HCT116 (cell line): ENCODE data around the gene RAG1. TPM values are rescaled to one million over a fixed set of nuclear protein-coding genes. Genes with fewer than 3 reads are reported as not detected.

Experiments
- ATAC-seq: fragments of 200-7000 bp; cut with Tn5 transposase; 2 replicates; pipeline ENCODE4 v1.9.1; 2020; ENCODE audit warnings: mild to moderate bottlenecking, moderate library complexity
- BruUV-seq: library from RNA; stranded (reverse); fragments of 400-500 nt; replicated peaks from 2 replicates; lab custom pipeline; 2021; lab: Mats Ljungman, UMichigan
- CTCF ChIA-PET: fragments of 300-600 bp; sonication (Branson Sonifier 250); formaldehyde crosslinking; loops from one replicate; lab custom pipeline; 2021; ENCODE audit warnings: antibody characterized with exemption; lab: Charles Lee
- POLR2A ChIA-PET: fragments of 300-600, 350-600 bp; sonication (Branson Sonifier 250); formaldehyde crosslinking; loops from one replicate; lab custom pipeline; 2021; ENCODE audit warnings: antibody characterized with exemption; lab: Charles Lee
- RAD21 ChIA-PET, 2 experiments: fragments of 300-600 bp; sonication (Branson Sonifier 250); formaldehyde crosslinking; loops; one replicate each; lab custom pipeline; 2023; ENCODE audit warnings: low total read pairs in 2 of 2; ENCODE audit not compliant: uncharacterized antibody in 2 of 2, unreplicated experiment in 2 of 2, low non-redundant PET in 1 of 2; lab: Charles Lee
- DNase-seq: peaks from one replicate; pipeline ENCODE4 v3.0.0-alpha.2; 2010; ENCODE audit warnings: low read depth, low spot score
- H2AFZ ChIP-seq: fragments of 200-600 bp; shearing (Covaris generic), sonication (generic); 2 replicates; pipeline ENCODE4 v1.6.1; 2017; ENCODE audit warnings: low read depth, mixed run types, mixed read lengths, antibody characterized with exemption, low read length; ENCODE audit not compliant: poor library complexity, severe bottlenecking
- H3K27ac ChIP-seq: 2 replicates; pipeline ENCODE4 v1.5.1; 2012; ENCODE audit warnings: low read depth, low read length
- H3K27me3 ChIP-seq: fragments of 200-600 bp; sonication (generic); 2 replicates; pipeline ENCODE4 v1.6.1; 2016; ENCODE audit warnings: mixed run types, low read length, mixed read lengths; ENCODE audit not compliant: insufficient read depth
- H3K36me3 ChIP-seq, 2 experiments: fragments of 200-500 bp in 1 of 2; fragments of 200-600 bp in 1 of 2; sonication (Bioruptor generic) in 1 of 2; sonication (generic) in 1 of 2; 2 replicates each; pipeline versions ENCODE4 v1.5.1 to v1.6.1; 2014 to 2016; ENCODE audit warnings: low read length in 2 of 2, inconsistent platforms in 1 of 2, mixed read lengths in 1 of 2, mixed run types in 1 of 2; ENCODE audit not compliant: insufficient read depth in 2 of 2, control insufficient read depth in 1 of 2
- H3K4me1 ChIP-seq, 2 experiments: fragments of 200-600 bp in 1 of 2; sonication (generic) in 1 of 2; 2 replicates each; pipeline versions ENCODE4 v1.5.1 to v1.6.1; 2012 to 2017; ENCODE audit warnings: low read length in 2 of 2, inconsistent platforms in 1 of 2, mild to moderate bottlenecking in 1 of 2, mixed read lengths in 1 of 2, mixed run types in 1 of 2, moderate library complexity in 1 of 2; ENCODE audit not compliant: insufficient read depth in 2 of 2, control insufficient read depth in 1 of 2
- H3K4me2 ChIP-seq: fragments of 200-600 bp; sonication (generic); 2 replicates; pipeline ENCODE4 v1.6.1; 2017; ENCODE audit warnings: mixed run types, low read length, mixed read lengths
- H3K4me3 ChIP-seq, 2 experiments: fragments of 200-600 bp in 1 of 2; sonication (generic) in 1 of 2; replicated peaks in 1 of 2; 2 replicates each; pipeline ENCODE4 v1.5.1; 2011 to 2016; ENCODE audit warnings: low read length in 2 of 2, control low read depth in 1 of 2, low read depth in 1 of 2, mild to moderate bottlenecking in 1 of 2, mixed read lengths in 1 of 2, mixed run types in 1 of 2
- H3K79me2 ChIP-seq: fragments of 200-600 bp; sonication (generic); 2 replicates; pipeline ENCODE4 v1.6.1; 2017; ENCODE audit warnings: mild to moderate bottlenecking, mixed run types, low read length, moderate library complexity, mixed read lengths; ENCODE audit not compliant: insufficient read depth
- H3K9ac ChIP-seq: fragments of 200-600 bp; sonication (generic); 2 replicates; pipeline ENCODE4 v1.6.1; 2016; ENCODE audit warnings: low read length, mixed read lengths
- H3K9me2 ChIP-seq: fragments of 200-600 bp; sonication (generic), shearing (Covaris generic); 2 replicates; pipeline ENCODE4 v1.6.1; 2017; ENCODE audit warnings: mixed run types, mild to moderate bottlenecking, moderate library complexity; ENCODE audit not compliant: insufficient read depth
- H3K9me3 ChIP-seq, 2 experiments: fragments of 200-500 bp in 1 of 2; fragments of 200-600 bp in 1 of 2; sonication (Bioruptor generic) in 1 of 2; sonication (generic) in 1 of 2; 2 replicates each; pipeline ENCODE4 v1.6.1; 2014 to 2017; ENCODE audit warnings: low read length in 2 of 2, mixed read lengths in 2 of 2, inconsistent platforms in 1 of 2, low read depth in 1 of 2, mild to moderate bottlenecking in 1 of 2, mixed run types in 1 of 2, moderate library complexity in 1 of 2; ENCODE audit not compliant: control insufficient read depth in 1 of 2, insufficient read depth in 1 of 2
- H4K20me1 ChIP-seq: fragments of 200-600 bp; sonication (generic), shearing (Covaris generic); 2 replicates; pipeline ENCODE4 v1.6.1; 2017; ENCODE audit warnings: mixed run types, mild to moderate bottlenecking, moderate library complexity; ENCODE audit not compliant: insufficient read depth
- CBX3 ChIP-seq: IDR thresholded peaks from 2 replicates; pipeline ENCODE4 v1.6.1; 2012; ENCODE audit warnings: low read depth
- CEBPB ChIP-seq: IDR thresholded peaks from 2 replicates; pipeline ENCODE4 v1.6.1; 2012; ENCODE audit warnings: low read depth
- EGR1 ChIP-seq: IDR thresholded peaks from 2 replicates; pipeline ENCODE4 v1.6.1; 2012; ENCODE audit warnings: low read depth
- ELF1 ChIP-seq: IDR thresholded peaks from 2 replicates; pipeline ENCODE4 v1.6.1; 2012; ENCODE audit warnings: low read depth, borderline replicate concordance
- EZH2 ChIP-seq: fragments of 200-600 bp; sonication (generic); IDR thresholded peaks from 2 replicates; pipeline ENCODE4 v1.6.1; 2017; ENCODE audit warnings: antibody characterized with exemption, mixed run types
- EZH2phosphoT487 ChIP-seq: fragments of 200-600 bp; IDR thresholded peaks from 2 replicates; pipeline ENCODE4 v1.6.1; 2018; ENCODE audit warnings: antibody characterized with exemption, borderline replicate concordance
- FOSL1 ChIP-seq: IDR thresholded peaks from 2 replicates; pipeline ENCODE4 v1.6.1; 2012; ENCODE audit warnings: low read depth
- JUND ChIP-seq: IDR thresholded peaks from 2 replicates; pipeline ENCODE4 v1.6.1; 2012
- POLR2A ChIP-seq: IDR thresholded peaks from 2 replicates; pipeline ENCODE4 v1.7.0; 2011; ENCODE audit warnings: borderline replicate concordance; ENCODE audit not compliant: insufficient read depth, insufficient read length; ENCODE audit errors: extremely low read depth
- POLR2AphosphoS5 ChIP-seq: IDR thresholded peaks from 2 replicates; pipeline ENCODE4 v1.6.1; 2011; ENCODE audit warnings: mild to moderate bottlenecking, low read depth, low read length, moderate library complexity
- SP1 ChIP-seq: IDR thresholded peaks from 2 replicates; pipeline ENCODE4 v1.6.1; 2012; ENCODE audit warnings: low read depth
- SRF ChIP-seq: IDR thresholded peaks from 2 replicates; pipeline ENCODE4 v1.6.1; 2012; ENCODE audit warnings: low read depth
- YY1 ChIP-seq: IDR thresholded peaks from 2 replicates; pipeline ENCODE4 v1.6.1; 2011; ENCODE audit warnings: low read length, low read depth, moderate library complexity, mild to moderate bottlenecking; ENCODE audit not compliant: insufficient replicate concordance; ENCODE audit errors: extremely low read depth
- ZFX ChIP-seq: fragments of 450-650 bp; IDR thresholded peaks from 2 replicates; pipeline ENCODE4 v1.6.1; 2017
- intact Hi-C: fragments of 100-400 bp; cut with micrococcal nuclease; formaldehyde crosslinking; loops from 2 replicates; pipeline ENCODE4 v1.10.0; 2022
- total RNA-seq: library from RNA; stranded (reverse); gene quantifications from one replicate; pipeline ENCODE4 v1.2.1, GENCODE V29; 2021; ENCODE audit not compliant: unreplicated experiment
- TF ChIP-seq, protein P1 (sequence below): IDR thresholded peaks from 2 replicates; pipeline ENCODE4 v1.6.1; 2012

RAG1 gene
- total RNA-seq, 1 experiment from 2014 or later: 0.54 TPM

- Histone ChIP-seq H3K4me2 (no peak overlapping the region), H3K27me3 (no peaks in the 10 kb centered on the region), H3K9me3 (no peaks in the 10 kb centered on the region), H3K79me2 (no peaks in the 10 kb centered on the region), H3K27ac (no peak overlapping the region), H4K20me1 (no peaks in the 10 kb centered on the region), H2AFZ (no peak overlapping the region), H3K9me2 (no peaks in the 10 kb centered on the region), H3K4me3 (no peak overlapping the region), H3K4me1 (no peaks in the 10 kb centered on the region), H3K36me3 (no peaks in the 10 kb centered on the region), H3K9ac (no peak overlapping the region)
- TF ChIP-seq ELF1: no peak
- no peak for TF ChIP-seq ZFX
- TF ChIP-seq JUND: no peak
- TF ChIP-seq SRF: no peak
- TF ChIP-seq YY1: no peak
- no peak for TF ChIP-seq EZH2phosphoT487
- no peak for TF ChIP-seq POLR2A
- ChIA-PET POLR2A (no interaction called here), RAD21 (no interaction called here), CTCF (interaction anchor here (1.1 kb wide), 1 partner anchor 119 kb away, joined by 3 read pairs; no protein-coding TSS in a partner anchor)
- ATAC-seq (no peak), DNase-seq (no peak)
- intact Hi-C loops: loop anchor here (10.0 kb wide), 1 partner anchor 333 kb away; the partner anchor contains the start of gene PRR5L
- no TSS peak for BruUV-seq
These were observed 60.3 kb downstream of the RAG1 start for GRCh38 chr11:36628141-36628540.

GRCh38 chr11:36628765-36629244, 61.0 kb downstream of the RAG1 start:
- RAD21 ChIA-PET: no interaction called here

More at GRCh38 chr11:36628765-36629244, 61.0 kb downstream of the RAG1 start:
- Histone ChIP-seq H3K79me2 (no peaks in the 10 kb centered on the region), H4K20me1 (no peaks in the 10 kb centered on the region), H3K9me3 (no peaks in the 10 kb centered on the region), H3K4me3 (no peak overlapping the region), H3K36me3 (no peaks in the 10 kb centered on the region), H3K4me1 (no peaks in the 10 kb centered on the region), H3K9ac (no peak overlapping the region), H3K4me2 (no peak overlapping the region), H2AFZ (no peak overlapping the region), H3K9me2 (no peaks in the 10 kb centered on the region), H3K27ac (no peak overlapping the region), H3K27me3 (no peaks in the 10 kb centered on the region)
- TF ChIP-seq ELF1 (no peak), EZH2 (no peak), SRF (no peak), CBX3 (no peak), CEBPB (no peak), EZH2phosphoT487 (no peak), FOSL1 (no peak), JUND (no peak), EGR1 (no peak), SP1 (no peak), POLR2AphosphoS5 (no peak)
- TF ChIP-seq, protein P1, sequence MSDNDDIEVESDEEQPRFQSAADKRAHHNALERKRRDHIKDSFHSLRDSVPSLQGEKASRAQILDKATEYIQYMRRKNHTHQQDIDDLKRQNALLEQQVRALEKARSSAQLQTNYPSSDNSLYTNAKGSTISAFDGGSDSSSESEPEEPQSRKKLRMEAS: no peak
- BruUV-seq: no TSS peak
- intact Hi-C loops: loop anchor here (10.0 kb wide), 1 partner anchor 334 kb away; the partner anchor contains the start of gene PRR5L
- ChIA-PET CTCF (no interaction called here), POLR2A (no interaction called here)
- no peak for DNase-seq
- ATAC-seq: no peak
